ENCODE results near the gene ATG13. TPM values are rescaled to one million over a fixed set of nuclear protein-coding genes. Genes with fewer than 3 reads are reported as not detected.

ATG13 gene
- total RNA-seq, 1 donor from 2014 or later = 42.1 TPM

DNA sequence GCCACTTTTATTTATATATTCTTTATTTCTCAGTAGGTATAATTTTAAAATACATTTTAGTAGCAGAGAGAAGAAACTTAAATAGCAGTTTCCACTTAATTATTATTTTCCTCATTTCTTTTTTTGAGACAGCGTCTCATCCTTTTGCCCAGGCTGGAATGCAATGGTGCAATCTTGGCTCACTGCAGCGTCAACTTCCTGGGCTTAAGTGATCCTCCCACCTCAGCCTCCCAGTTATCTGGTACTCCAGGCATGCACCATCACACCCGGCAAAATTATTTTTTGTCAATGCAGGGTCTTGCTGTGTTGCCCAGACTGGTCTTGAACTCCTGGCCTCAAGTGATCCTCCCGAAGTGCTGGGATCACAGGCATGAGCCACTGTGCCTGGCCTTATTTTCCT is 38.3 kb downstream of the ATG13 start:
- intact Hi-C loops (cut with micrococcal nuclease) = no loop called here
- Histone ChIP-seq H3K4me1 (peaks cover 39% of the 10 kb centered on the region), H3K9me3 (replicated peaks) (no peaks in the 10 kb centered on the region), H3K4me3 (no peak overlapping the region), H3K36me3 (peaks cover 95% of the 10 kb centered on the region), H3K27ac (replicated peaks) (peak overlapping the region; percentile 88), H3K27me3 (ENCODE audit: low read depth) (no peaks in the 10 kb centered on the region)
- TF ChIP-seq, protein P1, sequence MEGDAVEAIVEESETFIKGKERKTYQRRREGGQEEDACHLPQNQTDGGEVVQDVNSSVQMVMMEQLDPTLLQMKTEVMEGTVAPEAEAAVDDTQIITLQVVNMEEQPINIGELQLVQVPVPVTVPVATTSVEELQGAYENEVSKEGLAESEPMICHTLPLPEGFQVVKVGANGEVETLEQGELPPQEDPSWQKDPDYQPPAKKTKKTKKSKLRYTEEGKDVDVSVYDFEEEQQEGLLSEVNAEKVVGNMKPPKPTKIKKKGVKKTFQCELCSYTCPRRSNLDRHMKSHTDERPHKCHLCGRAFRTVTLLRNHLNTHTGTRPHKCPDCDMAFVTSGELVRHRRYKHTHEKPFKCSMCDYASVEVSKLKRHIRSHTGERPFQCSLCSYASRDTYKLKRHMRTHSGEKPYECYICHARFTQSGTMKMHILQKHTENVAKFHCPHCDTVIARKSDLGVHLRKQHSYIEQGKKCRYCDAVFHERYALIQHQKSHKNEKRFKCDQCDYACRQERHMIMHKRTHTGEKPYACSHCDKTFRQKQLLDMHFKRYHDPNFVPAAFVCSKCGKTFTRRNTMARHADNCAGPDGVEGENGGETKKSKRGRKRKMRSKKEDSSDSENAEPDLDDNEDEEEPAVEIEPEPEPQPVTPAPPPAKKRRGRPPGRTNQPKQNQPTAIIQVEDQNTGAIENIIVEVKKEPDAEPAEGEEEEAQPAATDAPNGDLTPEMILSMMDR (IDR thresholded peaks at IDR 0.05; ENCODE audit: borderline replicate concordance) = no peak
- DNase-seq = no peak

DNA sequence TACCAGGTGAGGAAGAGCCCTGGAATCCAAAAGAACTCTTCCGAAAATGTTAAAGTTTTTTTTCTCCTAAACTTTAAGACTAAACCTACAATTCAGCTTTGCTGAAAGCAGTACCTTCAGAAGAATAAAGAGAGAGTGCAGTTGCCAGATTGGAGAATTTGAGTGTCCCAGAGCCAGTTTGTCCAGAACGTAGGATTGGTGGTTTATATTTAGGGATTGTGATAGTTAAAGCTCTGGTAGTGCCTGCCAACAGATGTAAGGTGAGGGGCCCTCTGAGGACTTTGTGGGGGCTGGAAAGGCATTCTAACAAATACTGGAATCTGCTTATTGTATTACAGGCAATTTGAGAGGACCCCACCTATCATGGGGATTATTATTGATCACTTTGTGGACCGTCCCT is 39.8 kb downstream of the ATG13 start:
- DNase-seq = no peak
- peaks cover 35% of the 10 kb centered on the region for H3K4me1 ChIP-seq
- intact Hi-C loops (cut with micrococcal nuclease) = no loop called here
- H3K36me3 ChIP-seq = peaks cover 95% of the 10 kb centered on the region
- TF ChIP-seq, protein P1 (IDR thresholded peaks at IDR 0.05; ENCODE audit: borderline replicate concordance) = no peak
- no peaks in the 10 kb centered on the region for H3K9me3 ChIP-seq (replicated peaks)
- H3K4me3 ChIP-seq = no peak overlapping the region
- H3K27ac ChIP-seq (replicated peaks) = peak overlapping the region; percentile 88
- H3K27me3 ChIP-seq (ENCODE audit: low read depth) = no peaks in the 10 kb centered on the region

- H3K4me3 ChIP-seq = no peak overlapping the region
- H3K27ac ChIP-seq (replicated peaks) = peak overlapping the region; percentile 88
- H3K9me3 ChIP-seq (replicated peaks) = no peaks in the 10 kb centered on the region
- intact Hi-C loops (cut with micrococcal nuclease) = no loop called here
- DNase-seq = peak; percentile 62
- TF ChIP-seq, protein P1 (IDR thresholded peaks at IDR 0.05; ENCODE audit: borderline replicate concordance) = no peak
- H3K27me3 ChIP-seq (ENCODE audit: low read depth) = no peaks in the 10 kb centered on the region
- peaks cover 95% of the 10 kb centered on the region for H3K36me3 ChIP-seq
- peaks cover 39% of the 10 kb centered on the region for H3K4me1 ChIP-seq
Observed at GRCh38 chr11:46658259-46658658, 40.9 kb downstream of the ATG13 start.

- Histone ChIP-seq H3K4me3 (no peak overlapping the region), H3K27me3 (ENCODE audit: low read depth) (no peaks in the 10 kb centered on the region), H3K36me3 (peaks cover 96% of the 10 kb centered on the region), H3K27ac (replicated peaks) (peak overlapping the region; percentile 88), H3K4me1 (peaks cover 55% of the 10 kb centered on the region), H3K9me3 (replicated peaks) (no peaks in the 10 kb centered on the region)
- intact Hi-C loops (cut with micrococcal nuclease) = no loop called here
- TF ChIP-seq, protein P1 (IDR thresholded peaks at IDR 0.05; ENCODE audit: borderline replicate concordance) = no peak
- DNase-seq = no peak
Observed at GRCh38 chr11:46659908-46660307, 42.6 kb downstream of the ATG13 start.

GRCh38 chr11:46661836-46662235 is 44.5 kb downstream of the ATG13 start:
- H3K27ac ChIP-seq (replicated peaks) = peak overlapping the region; percentile 88
- intact Hi-C loops (cut with micrococcal nuclease) = no loop called here

More at GRCh38 chr11:46661836-46662235, 44.5 kb downstream of the ATG13 start:
- TF ChIP-seq, protein P1 (IDR thresholded peaks at IDR 0.05; ENCODE audit: borderline replicate concordance) = no peak
- Histone ChIP-seq H3K4me3 (no peak overlapping the region), H3K36me3 (peaks cover 94% of the 10 kb centered on the region), H3K27me3 (ENCODE audit: low read depth) (no peaks in the 10 kb centered on the region), H3K4me1 (peaks cover 65% of the 10 kb centered on the region), H3K9me3 (replicated peaks) (no peaks in the 10 kb centered on the region)
- no peak for DNase-seq
